GM21381 (cell line): ENCODE measurements around the gene GMPR.
A peak's percentile ranks its signal among the peaks of the same experiment; 100 is the strongest.

Experiments
- ATAC-seq: cut with Tn5 transposase; IDR thresholded peaks from one replicate; pipeline ENCODE4 v1.9.1; 2021; ENCODE audit warnings: mild to moderate bottlenecking, moderate library complexity; ENCODE audit not compliant: unreplicated experiment

Gene GMPR

GRCh38 chr6:16238057-16238962 is at the start of gene GMPR:
GMPR (plus strand) TSS chr6:16238587; CDS start chr6:16238694, 107 bp downstream.
- peak; percentile 76 for ATAC-seq

GRCh38 chr6:16190214-16190613 is 48.2 kb upstream of the GMPR start:
- ATAC-seq: no peak

- no peak for ATAC-seq
Observed at GRCh38 chr6:16196260-16196983, 42.0 kb upstream of the GMPR start.

GRCh38 chr6:16196984-16197546 is 41.3 kb upstream of the GMPR start:
- no peak for ATAC-seq

- ATAC-seq: no peak
Observed at GRCh38 chr6:16198061-16198705, 40.2 kb upstream of the GMPR start.

GRCh38 chr6:16199804-16200203 is 38.6 kb upstream of the GMPR start:
- no peak for ATAC-seq

GRCh38 chr6:16200321-16200883 is 38.0 kb upstream of the GMPR start:
- ATAC-seq: no peak

GRCh38 chr6:16201706-16202105 is 36.7 kb upstream of the GMPR start:
- ATAC-seq: no peak

GRCh38 chr6:16204653-16205376 is 33.6 kb upstream of the GMPR start:
- peak; percentile 7 for ATAC-seq

GRCh38 chr6:16205377-16206144 is 32.8 kb upstream of the GMPR start:
- peak; percentile 84 for ATAC-seq

- ATAC-seq: no peak
Observed at GRCh38 chr6:16206595-16207037, 31.8 kb upstream of the GMPR start.

- ATAC-seq: no peak
Observed at GRCh38 chr6:16208989-16209388, 29.4 kb upstream of the GMPR start.

GRCh38 chr6:16209539-16209938 is 28.8 kb upstream of the GMPR start:
- ATAC-seq: no peak

- no peak for ATAC-seq
Observed at GRCh38 chr6:16212276-16212675, 26.1 kb upstream of the GMPR start.

- ATAC-seq: no peak
Observed at GRCh38 chr6:16216501-16217155, 21.8 kb upstream of the GMPR start.

- no peak for ATAC-seq
Observed at GRCh38 chr6:16217156-16217721, 21.1 kb upstream of the GMPR start.

GRCh38 chr6:16222826-16223225 is 15.6 kb upstream of the GMPR start:
- ATAC-seq: no peak

GRCh38 chr6:16223362-16223761 is 15.0 kb upstream of the GMPR start:
- ATAC-seq: no peak

GRCh38 chr6:16224409-16224808 is 14.0 kb upstream of the GMPR start:
- no peak for ATAC-seq
